ENCODE data around the gene SSRP1. TPM values are rescaled to one million over a fixed set of nuclear protein-coding genes. Genes with fewer than 3 reads are reported as not detected.
"Not testable (repeated sequence)": the region's sequence is repeated elsewhere in the genome, so short reads cannot be mapped to it uniquely, and the experiment has no call there.

The SSRP1 gene
- total RNA-seq, 1 donor from 2014 or later = 96.6 TPM

DNA sequence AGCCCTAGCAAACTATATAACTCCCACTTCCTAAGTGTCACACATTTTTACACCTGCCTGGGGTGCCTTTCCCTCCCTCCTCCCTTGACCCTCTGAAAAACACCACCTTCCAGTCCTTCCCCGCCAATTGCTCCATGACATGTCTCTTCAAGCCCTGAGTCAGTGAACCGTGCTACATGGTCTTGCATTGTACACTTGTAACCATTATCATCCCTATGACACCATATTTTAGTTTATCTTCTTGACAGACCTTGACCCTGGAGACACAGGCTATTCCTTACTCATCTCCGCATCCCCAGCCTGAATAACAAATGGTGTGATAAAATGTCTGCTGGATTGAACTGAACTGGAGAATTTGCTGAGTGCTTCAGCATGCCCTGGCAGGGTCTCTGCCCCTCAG lies 47.8 kb downstream of the SSRP1 start:
- TF ChIP-seq, protein P1, sequence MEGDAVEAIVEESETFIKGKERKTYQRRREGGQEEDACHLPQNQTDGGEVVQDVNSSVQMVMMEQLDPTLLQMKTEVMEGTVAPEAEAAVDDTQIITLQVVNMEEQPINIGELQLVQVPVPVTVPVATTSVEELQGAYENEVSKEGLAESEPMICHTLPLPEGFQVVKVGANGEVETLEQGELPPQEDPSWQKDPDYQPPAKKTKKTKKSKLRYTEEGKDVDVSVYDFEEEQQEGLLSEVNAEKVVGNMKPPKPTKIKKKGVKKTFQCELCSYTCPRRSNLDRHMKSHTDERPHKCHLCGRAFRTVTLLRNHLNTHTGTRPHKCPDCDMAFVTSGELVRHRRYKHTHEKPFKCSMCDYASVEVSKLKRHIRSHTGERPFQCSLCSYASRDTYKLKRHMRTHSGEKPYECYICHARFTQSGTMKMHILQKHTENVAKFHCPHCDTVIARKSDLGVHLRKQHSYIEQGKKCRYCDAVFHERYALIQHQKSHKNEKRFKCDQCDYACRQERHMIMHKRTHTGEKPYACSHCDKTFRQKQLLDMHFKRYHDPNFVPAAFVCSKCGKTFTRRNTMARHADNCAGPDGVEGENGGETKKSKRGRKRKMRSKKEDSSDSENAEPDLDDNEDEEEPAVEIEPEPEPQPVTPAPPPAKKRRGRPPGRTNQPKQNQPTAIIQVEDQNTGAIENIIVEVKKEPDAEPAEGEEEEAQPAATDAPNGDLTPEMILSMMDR (IDR thresholded peaks at IDR 0.05; ENCODE audit: insufficient read depth, low read length, severe bottlenecking) = no peak
- H3K36me3 ChIP-seq (ENCODE audit: control insufficient read depth, insufficient read depth, low read length) = no peaks in the 10 kb centered on the region
- FAIRE-seq (no peak), DNase-seq (ENCODE audit: low read depth) (no peak)
- no peaks in the 10 kb centered on the region for H3K27me3 ChIP-seq (ENCODE audit: control insufficient read depth, insufficient read depth, low read length)
- no peak overlapping the region for H3K4me3 ChIP-seq (ENCODE audit: low read depth, low read length)

DNA sequence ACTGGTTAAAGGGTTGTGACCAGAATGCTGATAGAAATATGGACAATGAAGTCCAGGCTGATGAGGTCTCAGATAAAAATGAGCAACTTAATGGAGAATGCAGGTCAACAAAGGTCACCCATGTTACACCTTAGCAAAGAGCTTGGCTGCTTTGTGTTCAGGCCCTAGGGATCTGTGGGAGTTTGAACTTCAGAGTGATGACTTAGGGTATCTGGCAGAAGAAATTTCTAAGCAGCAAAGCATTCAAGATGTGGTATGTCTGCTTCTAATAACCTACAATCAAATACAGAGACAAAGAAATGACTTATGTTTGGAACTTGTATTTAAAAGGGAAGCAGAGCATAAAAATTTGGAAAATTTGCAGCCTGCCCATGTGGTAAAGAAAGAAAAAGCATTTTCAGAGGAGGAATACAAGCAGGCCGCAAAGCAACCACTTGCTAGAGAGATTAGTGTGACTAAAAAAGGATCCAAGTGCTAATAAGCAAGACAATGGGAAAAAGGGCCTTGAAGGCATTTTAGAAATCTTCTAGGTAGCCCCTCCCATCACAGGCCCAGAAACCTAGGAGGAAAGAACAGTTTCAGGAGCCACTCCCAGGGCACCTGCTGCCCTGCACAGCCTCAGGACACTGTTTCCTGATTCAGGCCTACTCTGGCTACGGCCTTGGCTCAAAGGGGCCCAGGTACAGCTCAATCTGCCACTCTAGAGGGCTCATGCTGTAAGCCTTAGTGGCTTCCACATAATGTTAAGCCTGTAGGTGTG lies 52.3 kb downstream of the SSRP1 start:
- Histone ChIP-seq H3K36me3 (ENCODE audit: control insufficient read depth, insufficient read depth, low read length) (no peaks in the 10 kb centered on the region), H3K4me3 (ENCODE audit: low read depth, low read length) (no peak overlapping the region), H3K27me3 (ENCODE audit: control insufficient read depth, insufficient read depth, low read length) (no peaks in the 10 kb centered on the region)
- DNase-seq (ENCODE audit: low read depth) (no peak), FAIRE-seq (no peak)
- TF ChIP-seq, protein P1 (IDR thresholded peaks at IDR 0.05; ENCODE audit: insufficient read depth, low read length, severe bottlenecking) = no peak

DNA sequence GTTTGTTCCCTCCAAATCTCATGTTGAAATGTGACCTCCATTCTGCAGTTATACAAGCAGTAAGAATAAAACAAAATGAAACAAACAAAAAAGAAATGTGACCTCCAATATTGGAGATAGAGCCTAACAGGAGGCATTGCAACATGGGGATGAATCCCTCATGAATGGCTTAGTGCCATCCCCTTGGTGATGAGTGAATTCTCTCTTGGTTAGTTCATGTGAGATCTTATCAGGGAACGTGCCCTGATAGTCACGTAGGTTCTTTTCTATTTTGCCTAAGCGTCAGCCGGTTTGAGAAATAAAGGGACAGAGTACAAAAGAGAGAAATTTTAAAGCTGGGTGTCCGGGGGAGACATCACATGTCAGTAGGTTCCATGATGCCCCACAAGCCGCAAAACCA lies 54.1 kb downstream of the SSRP1 start:
- not testable (repeated sequence) for H3K36me3 ChIP-seq (ENCODE audit: control insufficient read depth, insufficient read depth, low read length); H3K4me3 ChIP-seq (ENCODE audit: low read depth, low read length); DNase-seq (ENCODE audit: low read depth); FAIRE-seq; H3K27me3 ChIP-seq (ENCODE audit: control insufficient read depth, insufficient read depth, low read length)

DNA sequence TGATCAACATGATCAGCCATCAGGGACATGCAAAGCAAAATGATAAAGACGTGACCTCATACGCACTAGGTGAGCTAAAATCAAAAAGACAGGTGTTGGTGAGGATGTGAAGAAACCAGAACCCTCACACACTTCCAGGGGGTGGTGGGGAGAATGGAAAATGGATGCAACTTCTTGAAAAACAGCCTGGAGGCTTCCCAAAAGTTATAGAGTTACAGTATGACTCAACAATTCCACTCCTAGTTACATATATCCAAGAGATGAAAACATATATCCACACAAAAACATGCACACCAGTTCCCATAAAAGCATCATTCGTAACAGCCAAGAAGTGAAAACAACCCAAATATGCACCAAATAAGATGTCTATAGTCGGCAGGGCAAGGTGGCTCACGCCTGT lies 56.6 kb downstream of the SSRP1 start:
- Histone ChIP-seq H3K36me3 (ENCODE audit: control insufficient read depth, insufficient read depth, low read length) (no peaks in the 10 kb centered on the region), H3K27me3 (ENCODE audit: control insufficient read depth, insufficient read depth, low read length) (no peaks in the 10 kb centered on the region), H3K4me3 (ENCODE audit: low read depth, low read length) (no peak overlapping the region)
- FAIRE-seq (no peak), DNase-seq (ENCODE audit: low read depth) (peak; percentile 83)
- TF ChIP-seq, protein P1 (IDR thresholded peaks at IDR 0.05; ENCODE audit: insufficient read depth, low read length, severe bottlenecking) = no peak

DNA sequence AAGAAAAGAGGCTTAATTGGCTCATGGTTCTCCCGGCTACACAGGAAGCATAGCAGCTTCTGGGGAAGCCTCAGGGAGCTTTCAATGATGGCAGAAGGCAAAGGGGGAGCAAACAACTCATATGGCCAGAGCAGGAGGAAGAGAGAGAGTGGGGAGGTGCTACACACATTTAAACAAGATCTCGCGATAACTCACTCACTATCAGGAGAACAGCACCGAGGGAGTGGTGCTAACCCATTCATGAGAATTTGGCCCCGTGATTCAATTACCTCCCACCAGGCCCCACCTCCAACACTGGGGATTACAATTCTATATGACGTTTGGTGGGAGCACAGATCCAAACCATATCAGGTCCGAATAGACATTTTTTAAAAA lies 57.0 kb downstream of the SSRP1 start:
- Histone ChIP-seq H3K27me3 (ENCODE audit: control insufficient read depth, insufficient read depth, low read length) (no peaks in the 10 kb centered on the region), H3K4me3 (ENCODE audit: low read depth, low read length) (no peak overlapping the region), H3K36me3 (ENCODE audit: control insufficient read depth, insufficient read depth, low read length) (no peaks in the 10 kb centered on the region)
- no peak for FAIRE-seq
- TF ChIP-seq, protein P1 (IDR thresholded peaks at IDR 0.05; ENCODE audit: insufficient read depth, low read length, severe bottlenecking) = no peak
- no peak for DNase-seq (ENCODE audit: low read depth)

DNA sequence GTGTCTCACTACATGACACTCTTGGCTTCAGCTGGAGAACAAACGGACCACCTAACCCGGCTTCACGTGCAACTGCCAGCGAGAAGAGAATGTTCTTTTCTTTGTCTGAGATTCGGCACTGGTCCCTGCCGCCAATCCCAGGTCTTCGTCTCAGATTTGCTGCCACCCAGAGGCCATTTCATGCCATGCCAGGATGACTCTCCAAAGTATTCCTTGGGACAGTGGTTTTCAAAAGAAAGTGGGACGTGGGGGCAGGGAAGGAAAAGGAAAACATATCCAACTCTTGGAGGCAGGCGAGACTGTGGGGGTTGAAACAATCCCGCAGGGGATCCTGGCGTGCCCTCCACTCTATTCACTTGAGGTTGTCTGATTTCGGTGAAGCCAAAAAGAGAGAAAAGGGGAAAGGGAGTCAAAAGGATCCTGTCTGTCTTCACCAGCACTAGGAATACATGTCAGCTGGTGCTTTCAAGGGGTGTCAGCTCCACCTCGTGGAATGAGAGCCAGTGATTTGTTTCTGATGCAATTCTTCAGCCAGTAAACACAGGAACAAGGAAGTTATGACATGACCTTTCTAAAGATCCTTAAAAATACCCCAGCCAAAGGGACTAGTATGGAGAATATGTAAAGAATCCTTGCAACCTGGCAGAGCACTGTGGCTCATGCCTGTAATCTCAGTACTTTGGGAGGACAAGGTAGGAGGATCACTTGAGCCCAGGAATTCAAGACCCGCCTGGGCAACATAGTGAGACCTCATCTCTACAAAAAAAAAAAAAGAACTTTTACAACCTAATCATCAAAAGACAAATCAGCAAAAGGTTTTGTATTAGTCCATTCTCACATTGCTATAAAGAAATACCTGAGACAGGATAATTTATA lies 57.6 kb downstream of the SSRP1 start:
- no peaks in the 10 kb centered on the region for H3K36me3 ChIP-seq (ENCODE audit: control insufficient read depth, insufficient read depth, low read length)
- H3K4me3 ChIP-seq (ENCODE audit: low read depth, low read length) = no peak overlapping the region
- TF ChIP-seq, protein P1 (IDR thresholded peaks at IDR 0.05; ENCODE audit: insufficient read depth, low read length, severe bottlenecking) = peak; percentile 79
- DNase-seq (ENCODE audit: low read depth) (peak; percentile 90), FAIRE-seq (peak; percentile 52)
- no peaks in the 10 kb centered on the region for H3K27me3 ChIP-seq (ENCODE audit: control insufficient read depth, insufficient read depth, low read length)
